Mucosa of stomach (tissue), 1 donor: ENCODE measurements around the gene ZNF506.
A peak's percentile ranks its signal among the peaks of the same experiment; 100 is the strongest.
"Not testable (repeated sequence)": the region's sequence is repeated elsewhere in the genome, so short reads cannot be mapped to it uniquely, and the experiment has no call there.

ENCODE experiments used
- H3K27me3 ChIP-seq: one replicate; pipeline ENCODE4 v1.7.0; 2013; ENCODE audit warnings: mild to moderate bottlenecking, low read length; ENCODE audit not compliant: control insufficient read depth, insufficient read depth
- H3K36me3 ChIP-seq: one replicate; pipeline ENCODE4 v1.7.0; 2013; ENCODE audit warnings: low read length; ENCODE audit not compliant: control insufficient read depth, insufficient read depth
- H3K4me1 ChIP-seq: one replicate; pipeline ENCODE4 v1.7.0; 2013; ENCODE audit warnings: mild to moderate bottlenecking, low read length; ENCODE audit not compliant: control insufficient read depth, insufficient read depth
- H3K4me3 ChIP-seq: one replicate; pipeline ENCODE4 v1.7.0; 2013; ENCODE audit warnings: low read length
- H3K9ac ChIP-seq: one replicate; pipeline ENCODE4 v1.7.0; 2013; ENCODE audit warnings: mild to moderate bottlenecking, low read length, moderate library complexity
- H3K9me3 ChIP-seq: one replicate; pipeline ENCODE4 v1.7.0; 2013; ENCODE audit warnings: mild to moderate bottlenecking, low read length, moderate library complexity; ENCODE audit not compliant: control insufficient read depth
- donor health status: Pancreatic carcinoma.

Gene ZNF506

DNA sequence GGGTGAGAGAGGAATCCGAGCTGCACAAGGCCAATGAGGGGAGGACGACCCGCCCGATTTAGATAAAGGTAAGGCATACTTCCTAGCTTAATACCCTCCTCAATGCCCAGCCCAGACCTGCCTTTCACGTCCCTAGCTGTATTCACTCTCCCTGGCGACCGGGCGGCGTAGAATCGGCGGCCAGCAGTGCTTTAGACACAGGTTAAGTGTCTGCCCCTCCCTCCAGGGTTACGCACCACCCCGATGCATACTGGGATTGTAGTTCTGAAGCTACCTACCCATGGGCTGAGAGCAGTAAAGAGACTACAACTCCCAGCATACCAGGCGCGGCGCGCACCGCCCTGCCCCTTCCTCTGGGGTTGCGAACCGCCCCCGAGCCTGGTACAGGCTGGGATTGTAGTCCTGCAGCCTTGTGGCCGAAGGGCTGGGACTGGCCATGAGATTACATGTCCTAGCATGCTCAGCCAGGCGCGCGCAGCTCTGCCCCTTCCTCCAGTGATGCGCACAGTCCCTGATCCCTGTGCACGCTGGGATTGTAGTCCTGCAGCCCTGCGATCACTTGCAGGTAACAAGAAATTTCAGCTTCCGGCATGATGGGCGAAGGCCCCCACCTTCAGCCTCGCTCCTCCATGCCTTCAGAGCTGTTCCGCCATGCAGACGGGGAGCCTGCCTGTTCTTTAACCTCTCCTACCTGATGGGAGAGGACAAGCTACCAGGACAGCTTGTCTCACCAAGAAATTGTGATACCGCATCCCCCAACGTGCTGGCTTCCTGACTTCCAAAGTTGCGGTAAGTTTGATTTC, 45.1 kb downstream of the ZNF506 start:
- H3K9me3 ChIP-seq = no peaks in the 10 kb centered on the region
- no peaks in the 10 kb centered on the region for H3K36me3 ChIP-seq
- H3K9ac ChIP-seq = peak overlapping the region; percentile 63
- peak overlapping the region; percentile 63 for H3K4me3 ChIP-seq
- peaks cover 11% of the 10 kb centered on the region for H3K4me1 ChIP-seq
- H3K27me3 ChIP-seq = no peaks in the 10 kb centered on the region

GRCh38 chr19:19775891-19776205, 45.7 kb downstream of the ZNF506 start:
- Histone ChIP-seq H3K4me3 (peak overlapping the region; percentile 63), H3K9me3 (no peaks in the 10 kb centered on the region), H3K36me3 (no peaks in the 10 kb centered on the region)

DNA sequence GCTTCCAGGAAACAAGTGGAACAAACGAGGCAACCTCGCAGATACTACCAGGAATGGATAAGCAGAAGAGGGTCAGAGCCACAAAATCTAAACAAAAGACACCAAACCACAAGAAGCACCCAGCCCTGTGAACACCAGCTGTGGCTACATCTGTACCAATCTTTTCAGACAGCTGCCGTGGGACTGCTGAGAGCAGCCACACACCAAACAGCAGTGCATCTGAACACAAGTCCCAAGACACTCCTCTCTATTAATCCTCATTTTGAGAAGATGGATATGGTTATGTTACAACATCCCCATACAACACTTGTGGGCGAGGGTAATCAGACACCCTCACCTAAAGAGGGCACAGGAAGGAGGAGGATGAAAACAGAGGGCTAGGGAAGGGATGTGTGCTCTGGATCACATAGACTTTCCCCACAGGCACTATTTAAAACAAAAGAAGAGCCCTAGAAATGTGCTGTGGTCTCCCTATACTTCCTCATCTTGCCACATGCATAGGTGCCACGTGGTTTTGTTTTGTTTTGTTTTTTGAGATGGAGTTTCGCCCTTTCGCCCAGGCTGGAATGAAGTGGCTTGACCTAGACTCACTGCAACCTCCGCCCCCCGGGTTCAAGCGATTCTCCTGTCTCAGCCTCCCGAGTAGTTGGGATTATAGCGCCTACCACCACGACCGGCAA, 47.1 kb downstream of the ZNF506 start:
- Histone ChIP-seq H3K9ac (no peak overlapping the region), H3K4me1 (peaks cover 11% of the 10 kb centered on the region), H3K36me3 (no peaks in the 10 kb centered on the region), H3K9me3 (no peaks in the 10 kb centered on the region), H3K27me3 (no peaks in the 10 kb centered on the region), H3K4me3 (no peak overlapping the region)

More at GRCh38 chr19:19775891-19776205, 45.7 kb downstream of the ZNF506 start:
- Histone ChIP-seq H3K9ac (peak overlapping the region; percentile 63), H3K4me1 (peaks cover 11% of the 10 kb centered on the region), H3K27me3 (no peaks in the 10 kb centered on the region)

DNA sequence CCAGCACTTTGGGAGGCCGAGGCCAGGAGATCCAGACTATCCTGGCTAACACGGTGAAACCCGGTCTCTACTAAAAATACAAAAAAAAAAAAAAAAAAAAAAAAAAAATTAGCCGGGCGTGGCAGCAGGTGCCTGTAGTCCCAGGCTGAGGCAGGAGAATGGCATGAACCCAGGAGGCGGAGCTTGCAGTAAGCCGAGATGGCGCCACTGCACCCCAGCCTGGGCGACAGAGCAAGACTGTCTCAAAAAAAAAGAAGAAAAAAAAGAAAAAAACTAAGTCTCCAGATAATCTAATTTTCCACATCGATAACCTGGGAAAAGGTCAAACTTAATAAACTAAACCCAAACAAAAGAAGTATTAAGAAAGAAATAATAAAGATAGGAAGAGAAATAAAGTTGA, 49.6 kb downstream of the ZNF506 start:
- H3K9me3 ChIP-seq, H3K9ac ChIP-seq, H3K27me3 ChIP-seq, H3K36me3 ChIP-seq, H3K4me1 ChIP-seq, H3K4me3 ChIP-seq: not testable (repeated sequence)

GRCh38 chr19:19769971-19770370, 51.6 kb downstream of the ZNF506 start:
- not testable (repeated sequence) for H3K9ac ChIP-seq, H3K27me3 ChIP-seq, H3K4me3 ChIP-seq, H3K9me3 ChIP-seq, H3K4me1 ChIP-seq, H3K36me3 ChIP-seq

DNA sequence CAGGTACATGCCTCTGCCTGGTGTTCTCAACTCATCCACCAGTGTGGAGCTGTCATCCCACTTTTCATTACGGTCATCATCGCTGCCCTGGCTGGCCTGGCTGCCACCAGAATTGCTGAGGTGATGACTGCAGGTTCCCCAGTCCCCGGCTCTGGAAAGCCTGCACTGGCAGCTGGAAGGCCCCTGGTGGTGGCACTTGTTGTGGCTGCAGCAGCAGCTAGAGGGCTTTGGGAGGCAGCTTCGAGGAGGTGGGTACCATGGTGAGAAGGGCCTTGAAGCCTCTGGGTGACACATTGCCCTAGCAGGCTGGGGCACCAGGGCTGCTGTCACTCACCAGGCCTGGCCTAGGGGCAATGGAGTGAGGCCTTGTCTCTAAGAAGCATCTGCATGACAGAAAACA, 63.4 kb downstream of the ZNF506 start:
- Histone ChIP-seq H3K4me1 (no peaks in the 10 kb centered on the region), H3K9ac (no peak overlapping the region), H3K36me3 (no peaks in the 10 kb centered on the region), H3K9me3 (no peaks in the 10 kb centered on the region), H3K27me3 (no peaks in the 10 kb centered on the region), H3K4me3 (no peak overlapping the region)

DNA sequence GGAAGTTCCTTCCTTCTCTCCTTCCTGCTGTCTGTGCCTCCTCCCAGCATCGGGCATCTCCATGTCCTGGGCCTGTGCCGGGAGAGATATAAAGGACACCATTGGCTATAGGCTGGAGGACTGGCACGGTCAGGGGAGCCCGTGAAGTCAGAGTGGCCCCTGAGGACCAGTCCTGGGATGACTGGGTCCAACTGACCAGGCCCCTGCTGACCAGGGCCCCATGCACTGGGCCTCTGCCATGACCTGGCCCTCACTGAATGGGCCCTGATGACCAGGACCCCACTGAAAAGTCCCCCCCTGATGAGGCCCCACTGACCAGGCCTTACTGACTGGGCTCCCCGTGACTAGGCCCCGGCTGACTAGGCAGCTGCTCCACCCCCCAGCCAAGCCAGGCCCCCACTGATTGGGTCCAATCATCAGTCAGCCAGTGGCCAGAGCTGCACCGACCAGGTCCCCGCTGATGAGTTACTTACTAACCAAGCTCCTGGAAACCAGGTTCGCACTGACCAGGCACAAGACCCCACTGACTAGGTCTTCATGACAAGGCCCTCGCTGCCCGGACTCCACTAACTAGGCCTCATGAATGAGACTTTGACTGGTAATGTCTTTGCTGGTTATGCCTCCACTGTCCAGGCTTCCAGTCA, 68.7 kb downstream of the ZNF506 start:
- H3K4me1 ChIP-seq = no peaks in the 10 kb centered on the region
- no peaks in the 10 kb centered on the region for H3K9me3 ChIP-seq

GRCh38 chr19:19751846-19752245, 69.7 kb downstream of the ZNF506 start:
- Histone ChIP-seq H3K36me3 (no peaks in the 10 kb centered on the region), H3K4me3 (no peak overlapping the region), H3K9ac (no peak overlapping the region), H3K9me3 (no peaks in the 10 kb centered on the region), H3K27me3 (no peaks in the 10 kb centered on the region), H3K4me1 (no peaks in the 10 kb centered on the region)

More for the DNA sequence above, 68.7 kb downstream of the ZNF506 start:
- Histone ChIP-seq H3K36me3 (no peaks in the 10 kb centered on the region), H3K4me3 (no peak overlapping the region), H3K27me3 (no peaks in the 10 kb centered on the region), H3K9ac (no peak overlapping the region)

DNA sequence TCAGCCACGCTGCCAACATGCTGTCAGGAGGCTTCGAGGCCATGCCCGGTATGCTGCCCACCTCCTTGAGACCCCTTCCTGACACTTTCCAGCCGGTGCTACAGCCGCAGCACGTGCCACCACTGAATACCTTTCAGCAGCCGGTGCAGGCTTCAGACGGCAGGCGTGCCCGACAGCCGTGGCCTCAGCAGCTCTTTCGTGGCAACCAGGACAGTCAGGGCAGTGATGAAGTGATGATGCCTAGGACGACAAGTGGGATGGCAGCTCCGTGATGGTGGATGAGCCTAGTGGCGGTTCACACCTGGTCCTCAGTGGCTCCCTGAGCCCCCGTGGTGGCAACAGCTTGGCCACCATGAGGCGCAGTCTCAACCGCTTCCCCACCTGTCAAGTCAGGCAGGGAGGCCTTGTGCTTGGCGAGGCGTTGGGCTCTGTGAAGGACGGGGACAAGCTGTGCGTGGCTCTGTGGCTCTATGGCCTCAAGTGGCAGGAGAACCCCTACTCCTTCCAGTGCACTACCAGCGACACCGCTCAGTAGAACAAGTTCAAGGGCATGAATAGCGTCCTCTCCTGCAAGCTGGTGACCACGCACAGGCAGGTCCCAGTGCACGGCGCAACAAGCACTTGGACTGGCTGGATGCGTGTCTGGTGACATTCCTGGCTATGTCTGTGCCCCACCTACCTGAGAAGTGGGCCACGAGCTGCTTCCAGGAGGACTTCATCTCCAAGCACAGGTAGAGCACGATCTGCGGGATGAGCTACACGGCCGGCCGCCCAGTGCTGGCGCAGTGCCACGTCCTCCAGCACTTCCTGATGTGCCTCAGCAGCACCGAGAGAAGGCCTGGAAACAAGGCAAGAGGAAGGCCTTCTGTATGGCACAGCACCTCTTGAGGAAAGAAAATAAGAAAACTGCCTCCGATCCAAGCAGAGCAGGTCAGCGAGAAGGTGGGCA, 70.4 kb downstream of the ZNF506 start:
- H3K9me3 ChIP-seq = no peaks in the 10 kb centered on the region
- no peaks in the 10 kb centered on the region for H3K36me3 ChIP-seq
- no peaks in the 10 kb centered on the region for H3K4me1 ChIP-seq
- H3K4me3 ChIP-seq = no peak overlapping the region
- H3K27me3 ChIP-seq = no peaks in the 10 kb centered on the region
- H3K9ac ChIP-seq = no peak overlapping the region

- no peaks in the 10 kb centered on the region for H3K36me3 ChIP-seq
- H3K27me3 ChIP-seq = no peaks in the 10 kb centered on the region
- no peaks in the 10 kb centered on the region for H3K4me1 ChIP-seq
- H3K4me3 ChIP-seq = no peak overlapping the region
- H3K9me3 ChIP-seq = no peaks in the 10 kb centered on the region
- H3K9ac ChIP-seq = no peak overlapping the region
These were observed 71.4 kb downstream of the ZNF506 start for GRCh38 chr19:19749908-19750841.
